ENCODE results near the gene DUSP22.
"Not testable (repeated sequence)": the region's sequence is repeated elsewhere in the genome, so short reads cannot be mapped to it uniquely, and the experiment has no call there.

The DUSP22 gene

GRCh38 chr6:291697-292505 is at the start of gene DUSP22:
TSS of gene DUSP22 (plus strand) at chr6:292487. CDS start at chr6:292540, 53 bp downstream.
- DNase-seq (ENCODE audit: low read depth in 2 of 2): peak; percentile 58 to 79

- no peak for DNase-seq (ENCODE audit: low read depth in 2 of 2)
These were observed 45.9 kb upstream of the DUSP22 start for GRCh38 chr6:246352-246751.

- no peak for DNase-seq (ENCODE audit: low read depth in 2 of 2)
These were observed 44.9 kb upstream of the DUSP22 start for GRCh38 chr6:247351-247750.

GRCh38 chr6:248046-248445 is 44.2 kb upstream of the DUSP22 start:
- DNase-seq (ENCODE audit: low read depth in 2 of 2): not testable (repeated sequence)

GRCh38 chr6:250676-251075 is 41.6 kb upstream of the DUSP22 start:
- no peak for DNase-seq (ENCODE audit: low read depth in 2 of 2)

- no peak for DNase-seq (ENCODE audit: low read depth in 2 of 2)
These were observed 40.4 kb upstream of the DUSP22 start for GRCh38 chr6:251920-252319.

- no peak for DNase-seq (ENCODE audit: low read depth in 2 of 2)
These were observed 39.3 kb upstream of the DUSP22 start for GRCh38 chr6:252775-253535.

GRCh38 chr6:254016-254415 is 38.3 kb upstream of the DUSP22 start:
- no peak for DNase-seq (ENCODE audit: low read depth in 2 of 2)

- no peak for DNase-seq (ENCODE audit: low read depth in 2 of 2)
These were observed 37.1 kb upstream of the DUSP22 start for GRCh38 chr6:255041-255750.

- DNase-seq (ENCODE audit: low read depth in 2 of 2): no peak
These were observed 36.6 kb upstream of the DUSP22 start for GRCh38 chr6:255751-256083.

- no peak for DNase-seq (ENCODE audit: low read depth in 2 of 2)
These were observed 36.1 kb upstream of the DUSP22 start for GRCh38 chr6:256169-256568.

GRCh38 chr6:257031-257725 is 35.1 kb upstream of the DUSP22 start:
- DNase-seq (ENCODE audit: low read depth in 2 of 2): no peak

- DNase-seq (ENCODE audit: low read depth in 2 of 2): no peak
These were observed 34.5 kb upstream of the DUSP22 start for GRCh38 chr6:257774-258173.

- DNase-seq (ENCODE audit: low read depth in 2 of 2): no peak
These were observed 33.0 kb upstream of the DUSP22 start for GRCh38 chr6:259316-259715.

- DNase-seq (ENCODE audit: low read depth in 2 of 2): no peak
These were observed 32.3 kb upstream of the DUSP22 start for GRCh38 chr6:259901-260508.

GRCh38 chr6:264626-265025 is 27.7 kb upstream of the DUSP22 start:
- no peak for DNase-seq (ENCODE audit: low read depth in 2 of 2)

- DNase-seq (ENCODE audit: low read depth in 2 of 2): no peak
These were observed 23.8 kb upstream of the DUSP22 start for GRCh38 chr6:268394-268935.

GRCh38 chr6:273551-274058 is 18.7 kb upstream of the DUSP22 start:
- DNase-seq (ENCODE audit: low read depth in 2 of 2): no peak

GRCh38 chr6:277746-278145 is 14.5 kb upstream of the DUSP22 start:
- DNase-seq (ENCODE audit: low read depth in 2 of 2): no peak

- DNase-seq (ENCODE audit: low read depth in 2 of 2): no peak
These were observed 13.8 kb upstream of the DUSP22 start for GRCh38 chr6:278494-278893.
